CD4-positive, alpha-beta T cell treated with Interleukin-12 subunit alpha and Interleukin-12 subunit beta, for 1 hour (primary cell): ENCODE measurements around the gene NPAS2.

ENCODE experiments used
- DNase-seq: peaks from one replicate; pipeline ENCODE4 v3.0.0-alpha.2; 2020

NPAS2 gene

GRCh38 chr2:100821911-100822265, 1.9 kb downstream of the NPAS2 start:
- no peak for DNase-seq

- DNase-seq = no peak
Measured at GRCh38 chr2:100822587-100823248, 2.8 kb downstream of the NPAS2 start.

GRCh38 chr2:100823665-100824438, 3.9 kb downstream of the NPAS2 start:
- no peak for DNase-seq

- DNase-seq = no peak
Measured at GRCh38 chr2:100824842-100825241, 4.9 kb downstream of the NPAS2 start.

- no peak for DNase-seq
Measured at GRCh38 chr2:100826494-100826893, 6.6 kb downstream of the NPAS2 start.

GRCh38 chr2:100831158-100831750, 11.3 kb downstream of the NPAS2 start:
- DNase-seq = no peak

- no peak for DNase-seq
Measured at GRCh38 chr2:100831831-100832230, 11.9 kb downstream of the NPAS2 start.

GRCh38 chr2:100832885-100833284, 12.9 kb downstream of the NPAS2 start:
- no peak for DNase-seq

GRCh38 chr2:100833331-100833730, 13.4 kb downstream of the NPAS2 start:
- DNase-seq = no peak

- no peak for DNase-seq
Measured at GRCh38 chr2:100834221-100834620, 14.3 kb downstream of the NPAS2 start.

GRCh38 chr2:100835006-100835659, 15.2 kb downstream of the NPAS2 start:
- DNase-seq = no peak

- DNase-seq = no peak
Measured at GRCh38 chr2:100840519-100840918, 20.6 kb downstream of the NPAS2 start.

- no peak for DNase-seq
Measured at GRCh38 chr2:100842241-100842922, 22.4 kb downstream of the NPAS2 start.

GRCh38 chr2:100844514-100844913, 24.6 kb downstream of the NPAS2 start:
- DNase-seq = no peak

GRCh38 chr2:100845141-100845991, 25.4 kb downstream of the NPAS2 start:
- DNase-seq = no peak

GRCh38 chr2:100846716-100847115, 26.8 kb downstream of the NPAS2 start:
- no peak for DNase-seq

GRCh38 chr2:100852447-100852846, 32.5 kb downstream of the NPAS2 start:
- no peak for DNase-seq

GRCh38 chr2:100852999-100853908, 33.3 kb downstream of the NPAS2 start:
- DNase-seq = no peak

- no peak for DNase-seq
Measured at GRCh38 chr2:100853909-100854810, 34.2 kb downstream of the NPAS2 start.

- no peak for DNase-seq
Measured at GRCh38 chr2:100855084-100855483, 35.1 kb downstream of the NPAS2 start.
